Suprapubic skin (tissue), 4 donors: ENCODE results near the gene CASP10. TPM values are rescaled to one million over a fixed set of nuclear protein-coding genes. Genes with fewer than 3 reads are reported as not detected.

ENCODE experiments used
- DNase-seq, 2 donors: peaks; one replicate each; pipeline ENCODE4 v3.0.0-alpha.2; 2019; ENCODE audit warnings: low spot score in 2 of 2
- H3K27ac ChIP-seq: fragments of 200-600 bp; sonication (generic); one replicate; pipeline ENCODE4 v1.5.1; 2019
- H3K27me3 ChIP-seq: fragments of 200-600 bp; sonication (generic); one replicate; pipeline ENCODE4 v1.5.1; 2019
- H3K36me3 ChIP-seq: fragments of 200-600 bp; sonication (generic); one replicate; pipeline ENCODE4 v1.5.1; 2019
- H3K4me1 ChIP-seq: fragments of 200-600 bp; sonication (generic); one replicate; pipeline ENCODE4 v1.5.1; 2019
- H3K4me3 ChIP-seq: fragments of 200-600 bp; sonication (generic); one replicate; pipeline ENCODE4 v1.5.1; 2019; ENCODE audit warnings: mild to moderate bottlenecking
- H3K9me3 ChIP-seq: fragments of 200-600 bp; sonication (generic); one replicate; pipeline ENCODE4 v1.5.1; 2019
- EP300 ChIP-seq: sonication (generic); formaldehyde crosslinking; IDR thresholded peaks from one replicate; pipeline ENCODE4 v1.6.1; 2017; ENCODE audit warnings: antibody characterized with exemption
- POLR2A ChIP-seq, 2 donors: fragments of 450-650 bp; IDR thresholded peaks; one replicate each; pipeline ENCODE4 v1.6.1; 2017; ENCODE audit warnings: antibody characterized with exemption in 2 of 2, mild to moderate bottlenecking in 2 of 2, moderate library complexity in 2 of 2
- POLR2AphosphoS5 ChIP-seq, 3 donors: sonication (generic); formaldehyde crosslinking; IDR thresholded peaks; one replicate each; pipeline ENCODE4 v1.6.1; 2017; ENCODE audit warnings: antibody characterized with exemption in 3 of 3
- WGBS: methylation state at CpG from one replicate; pipeline ENCODE4 v1.1.5; 2018; 5-methylcytosine and 5-hydroxymethylcytosine counted together
- total RNA-seq, 4 donors: library from RNA; depleted of rRNA; stranded (reverse); fragments of >200 nt; gene quantifications; one replicate each; pipeline ENCODE4 v1.1.0, GENCODE V29; 2016
- TF ChIP-seq, protein P1 (sequence below), 2 donors: fragments of 200-600 bp in 1 of 2; fragments of 450-650 bp in 1 of 2; sonication (generic) in 1 of 2; IDR thresholded peaks; one replicate each; pipeline ENCODE4 v1.5.1; 2016 to 2019; ENCODE audit warnings: antibody characterized with exemption in 2 of 2, mild to moderate bottlenecking in 1 of 2, moderate library complexity in 1 of 2

The CASP10 gene
- total RNA-seq, 4 donors from 2014 or later = 3.7 to 19.0 (median 7.4) TPM

DNA sequence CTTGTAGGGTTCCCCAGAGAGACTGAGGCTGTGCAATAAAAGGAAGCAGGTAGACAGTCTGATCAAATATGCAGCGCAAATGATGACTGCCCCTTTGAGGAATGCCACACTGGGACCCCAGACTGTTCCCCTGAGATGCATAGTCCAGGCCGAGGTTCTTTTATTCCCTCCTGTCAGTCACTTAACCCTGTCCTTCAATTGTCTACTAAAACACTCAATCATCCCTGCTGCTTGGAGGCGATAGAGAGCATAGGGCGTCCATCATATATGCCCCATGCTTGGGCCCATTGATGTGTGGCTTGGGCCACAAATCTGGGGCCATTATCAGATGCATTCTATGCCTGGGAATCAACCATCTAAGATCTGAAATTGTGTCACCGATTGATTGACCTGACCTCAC lies 61.9 kb downstream of the CASP10 start:
- no peak overlapping the region for H3K4me3 ChIP-seq
- H3K36me3 ChIP-seq = no peaks in the 10 kb centered on the region
- peaks cover 3% of the 10 kb centered on the region for H3K4me1 ChIP-seq
- no peak for DNase-seq
- H3K27ac ChIP-seq = no peak overlapping the region
- TF ChIP-seq POLR2A (IDR thresholded peaks at IDR 0.05) (no peak), POLR2AphosphoS5 (IDR thresholded peaks at IDR 0.05) (no peak), EP300 (no peak)
- TF ChIP-seq, protein P1, sequence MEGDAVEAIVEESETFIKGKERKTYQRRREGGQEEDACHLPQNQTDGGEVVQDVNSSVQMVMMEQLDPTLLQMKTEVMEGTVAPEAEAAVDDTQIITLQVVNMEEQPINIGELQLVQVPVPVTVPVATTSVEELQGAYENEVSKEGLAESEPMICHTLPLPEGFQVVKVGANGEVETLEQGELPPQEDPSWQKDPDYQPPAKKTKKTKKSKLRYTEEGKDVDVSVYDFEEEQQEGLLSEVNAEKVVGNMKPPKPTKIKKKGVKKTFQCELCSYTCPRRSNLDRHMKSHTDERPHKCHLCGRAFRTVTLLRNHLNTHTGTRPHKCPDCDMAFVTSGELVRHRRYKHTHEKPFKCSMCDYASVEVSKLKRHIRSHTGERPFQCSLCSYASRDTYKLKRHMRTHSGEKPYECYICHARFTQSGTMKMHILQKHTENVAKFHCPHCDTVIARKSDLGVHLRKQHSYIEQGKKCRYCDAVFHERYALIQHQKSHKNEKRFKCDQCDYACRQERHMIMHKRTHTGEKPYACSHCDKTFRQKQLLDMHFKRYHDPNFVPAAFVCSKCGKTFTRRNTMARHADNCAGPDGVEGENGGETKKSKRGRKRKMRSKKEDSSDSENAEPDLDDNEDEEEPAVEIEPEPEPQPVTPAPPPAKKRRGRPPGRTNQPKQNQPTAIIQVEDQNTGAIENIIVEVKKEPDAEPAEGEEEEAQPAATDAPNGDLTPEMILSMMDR (IDR thresholded peaks at IDR 0.05) = no peak
- 81% methylated on average over 5 of the region's 5 CpGs for WGBS
- no peaks in the 10 kb centered on the region for H3K9me3 ChIP-seq
- H3K27me3 ChIP-seq = no peaks in the 10 kb centered on the region

DNA sequence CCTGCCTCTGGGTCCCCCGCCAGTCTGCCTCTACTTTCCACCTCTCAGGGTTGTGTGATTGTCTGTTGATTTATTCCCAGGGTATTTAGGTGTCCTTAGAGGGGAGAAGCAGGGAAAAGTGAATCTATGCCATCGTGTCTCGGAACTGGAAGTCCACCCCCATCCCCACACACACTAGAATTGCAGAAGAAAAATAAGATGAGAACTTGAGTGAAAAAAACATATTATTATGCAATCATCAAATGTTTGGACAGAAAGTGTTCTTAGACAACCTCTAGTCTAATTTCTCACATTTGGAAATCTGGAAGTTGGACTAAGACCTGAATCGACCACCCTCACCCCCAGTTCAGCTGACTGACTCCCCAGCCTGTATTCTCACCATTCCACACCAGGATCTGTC lies 63.3 kb downstream of the CASP10 start:
- Histone ChIP-seq H3K9me3 (no peaks in the 10 kb centered on the region), H3K4me1 (no peaks in the 10 kb centered on the region), H3K27me3 (no peaks in the 10 kb centered on the region), H3K27ac (no peak overlapping the region), H3K36me3 (no peaks in the 10 kb centered on the region), H3K4me3 (no peak overlapping the region)
- 75% methylated on average over 4 of the region's 4 CpGs for WGBS
- DNase-seq = no peak
- TF ChIP-seq EP300 (no peak), POLR2A (IDR thresholded peaks at IDR 0.05) (no peak), POLR2AphosphoS5 (IDR thresholded peaks at IDR 0.05) (no peak)
- TF ChIP-seq, protein P1 (IDR thresholded peaks at IDR 0.05) = no peak

DNA sequence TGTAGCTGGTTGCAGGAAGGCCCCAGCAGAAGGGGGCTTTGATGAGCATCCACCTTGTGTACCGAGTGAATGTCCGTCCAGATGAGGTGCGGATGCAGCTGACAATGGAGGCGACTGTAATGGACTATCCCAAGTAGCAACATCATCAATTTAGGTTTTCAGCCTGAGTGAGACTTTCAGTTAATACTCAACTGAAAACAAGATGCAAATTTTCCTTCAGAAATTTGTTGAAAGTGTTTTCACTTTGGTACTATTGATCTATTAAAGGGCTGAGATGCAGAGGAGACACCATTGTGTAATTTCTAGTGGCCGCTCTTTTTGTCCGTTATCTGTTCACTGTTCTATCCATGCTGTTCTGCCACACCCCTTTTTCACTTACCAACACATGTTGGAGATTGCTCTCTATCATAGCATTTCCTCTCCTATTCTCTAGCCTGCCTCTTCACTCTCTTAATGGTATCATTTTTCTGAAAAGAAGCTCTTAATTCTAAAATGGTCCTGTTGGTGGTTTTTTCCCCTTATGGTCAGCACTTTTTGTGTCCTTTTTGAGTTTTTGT lies 65.4 kb downstream of the CASP10 start:
- no peak for DNase-seq
- Histone ChIP-seq H3K27me3 (no peaks in the 10 kb centered on the region), H3K36me3 (no peaks in the 10 kb centered on the region), H3K4me3 (no peak overlapping the region), H3K4me1 (no peaks in the 10 kb centered on the region), H3K27ac (no peak overlapping the region), H3K9me3 (no peaks in the 10 kb centered on the region)
- TF ChIP-seq, protein P1 (IDR thresholded peaks at IDR 0.05) = no peak
- TF ChIP-seq POLR2AphosphoS5 (IDR thresholded peaks at IDR 0.05) (no peak), EP300 (no peak), POLR2A (IDR thresholded peaks at IDR 0.05) (no peak)
- 90% methylated on average over 6 of the region's 6 CpGs for WGBS

DNA sequence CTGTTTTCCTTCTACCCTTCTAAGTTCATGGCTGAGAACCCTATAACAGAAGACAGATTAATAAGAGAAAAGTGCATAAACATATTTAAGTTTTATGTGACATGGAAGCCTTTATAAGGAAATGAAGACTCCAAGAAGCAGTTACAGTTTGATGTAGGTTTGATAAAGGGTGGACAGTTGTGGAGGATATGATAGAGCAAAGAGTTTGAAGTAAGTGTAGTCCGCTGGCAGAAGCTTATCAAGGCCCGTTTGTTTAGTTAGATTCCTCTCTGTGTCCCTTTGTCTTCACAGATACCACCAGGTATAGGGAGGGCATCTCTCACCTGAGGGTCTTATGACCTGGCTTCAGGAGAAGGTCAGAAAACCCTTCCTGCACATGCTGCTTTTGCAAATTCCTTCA lies 66.9 kb downstream of the CASP10 start:
- no peak overlapping the region for H3K27ac ChIP-seq
- H3K36me3 ChIP-seq = no peaks in the 10 kb centered on the region
- TF ChIP-seq POLR2A (IDR thresholded peaks at IDR 0.05) (no peak), EP300 (no peak), POLR2AphosphoS5 (IDR thresholded peaks at IDR 0.05) (no peak)
- TF ChIP-seq, protein P1 (IDR thresholded peaks at IDR 0.05) = no peak
- no peaks in the 10 kb centered on the region for H3K9me3 ChIP-seq
- H3K27me3 ChIP-seq = no peaks in the 10 kb centered on the region
- peaks cover 11% of the 10 kb centered on the region for H3K4me1 ChIP-seq
- WGBS = 66% methylated on average over 2 of the region's 2 CpGs
- DNase-seq = no peak
- no peak overlapping the region for H3K4me3 ChIP-seq

DNA sequence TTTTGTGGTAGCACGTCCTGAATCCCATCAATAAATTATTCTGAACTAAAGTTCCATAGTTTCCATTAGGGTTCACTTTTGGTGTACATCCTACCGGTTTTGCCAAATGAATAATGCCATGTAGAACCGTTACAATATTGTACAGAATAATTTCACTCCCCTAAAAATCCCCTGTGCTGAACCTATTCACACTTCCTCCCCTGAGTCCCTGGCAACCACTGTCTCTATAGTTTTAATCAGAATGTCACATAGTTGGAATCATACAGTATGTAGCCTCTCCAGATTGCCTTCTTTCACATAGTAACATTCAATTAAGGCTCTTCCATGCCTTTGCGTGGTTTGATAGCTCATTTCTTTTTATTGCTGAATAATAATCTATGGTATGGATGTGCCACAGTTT lies 67.8 kb downstream of the CASP10 start:
- Histone ChIP-seq H3K4me1 (peaks cover 15% of the 10 kb centered on the region), H3K4me3 (no peak overlapping the region), H3K9me3 (no peaks in the 10 kb centered on the region), H3K27me3 (no peaks in the 10 kb centered on the region), H3K27ac (no peak overlapping the region), H3K36me3 (no peaks in the 10 kb centered on the region)
- WGBS = 86% methylated on average over 4 of the region's 4 CpGs
- no peak for DNase-seq
- no peak for TF ChIP-seq POLR2AphosphoS5 (IDR thresholded peaks at IDR 0.05)
- TF ChIP-seq, protein P1 (IDR thresholded peaks at IDR 0.05) = no peak
- TF ChIP-seq POLR2A (IDR thresholded peaks at IDR 0.05) = no peak
- TF ChIP-seq EP300 = no peak
